Measurements from ENCODE around the gene MMP14. TPM values are rescaled to one million over a fixed set of nuclear protein-coding genes. Genes with fewer than 3 reads are reported as not detected.

Gene MMP14
- total and polyA plus RNA-seq, 2 of the 13 experiments (the other 11 are each of a cell fraction or from before 2014, with no cell fraction given), result 5.2 to 9.8 TPM

Small RNAs within 50 kb of the gene (small RNA-seq; reads per million reads assigned to genes)
- 0 reads per million in 3 experiments for gene RF00019 (ENCODE audit: insufficient read depth in 2 of 3, insufficient read length in 3 of 3, low read depth in 2 of 3, low replicate concordance in 1 of 3)

Other genes starting within 250 kb of the MMP14 start
- gene DAD1, start 247.4 kb upstream of the MMP14 start, total RNA-seq (2016; rRNA removed; fragmentation: Illumina TruSeq; extraction: Trizol), result 385 and 558 TPM in 2 replicates
- gene DAD1, start 247.4 kb upstream of the MMP14 start, polyA plus RNA-seq (2011; rRNA removed), result 508 and 626 TPM in 2 replicates
- gene ABHD4, start 238.3 kb upstream of the MMP14 start, total RNA-seq (2016; rRNA removed; fragmentation: Illumina TruSeq; extraction: Trizol), result 16.1 and 22.8 TPM in 2 replicates
- 47.5 and 48.1 TPM in 2 replicates for gene ABHD4, start 238.3 kb upstream of the MMP14 start, polyA plus RNA-seq (2011; rRNA removed)
- not detected in 2 replicates for gene OR6J1, start 192.2 kb upstream of the MMP14 start, total RNA-seq (2016; rRNA removed; fragmentation: Illumina TruSeq; extraction: Trizol)
- not detected in 2 replicates for gene OR6J1, start 192.2 kb upstream of the MMP14 start, polyA plus RNA-seq (2011; rRNA removed)
- gene OXA1L, start 69.9 kb upstream of the MMP14 start, total RNA-seq (2016; rRNA removed; fragmentation: Illumina TruSeq; extraction: Trizol), result 216 and 230 TPM in 2 replicates
- 559 and 589 TPM in 2 replicates for gene OXA1L, start 69.9 kb upstream of the MMP14 start, polyA plus RNA-seq (2011; rRNA removed)
- gene SLC7A7, start 21.1 kb upstream of the MMP14 start, total RNA-seq (2016; rRNA removed; fragmentation: Illumina TruSeq; extraction: Trizol), result 0.07 and 0.13 TPM in 2 replicates
- gene SLC7A7, start 21.1 kb upstream of the MMP14 start, polyA plus RNA-seq (2011; rRNA removed), result 0.63 and 1.1 TPM in 2 replicates
- gene MRPL52, start 6.7 kb upstream of the MMP14 start, total RNA-seq (2016; rRNA removed; fragmentation: Illumina TruSeq; extraction: Trizol), result 329 and 420 TPM in 2 replicates
- gene MRPL52, start 6.7 kb upstream of the MMP14 start, polyA plus RNA-seq (2011; rRNA removed), result 118 and 123 TPM in 2 replicates
- 8.6 and 16.9 TPM in 2 replicates for gene LRP10, start 35.2 kb downstream of the MMP14 start, total RNA-seq (2016; rRNA removed; fragmentation: Illumina TruSeq; extraction: Trizol)
- 45.2 and 80.6 TPM in 2 replicates for gene LRP10, start 35.2 kb downstream of the MMP14 start, polyA plus RNA-seq (2011; rRNA removed)
- not detected in 2 replicates for gene REM2, start 46.6 kb downstream of the MMP14 start, total RNA-seq (2016; rRNA removed; fragmentation: Illumina TruSeq; extraction: Trizol)
- gene REM2, start 46.6 kb downstream of the MMP14 start, polyA plus RNA-seq (2011; rRNA removed), result 0.20 and 0.31 TPM in 2 replicates
- 0.52 and 1.5 TPM in 2 replicates for gene RBM23, start 82.6 kb downstream of the MMP14 start, total RNA-seq (2016; rRNA removed; fragmentation: Illumina TruSeq; extraction: Trizol)
- 2.1 and 2.9 TPM in 2 replicates for gene RBM23, start 82.6 kb downstream of the MMP14 start, polyA plus RNA-seq (2011; rRNA removed)
- 210 and 289 TPM in 2 replicates for gene PRMT5, start 92.8 kb downstream of the MMP14 start, total RNA-seq (2016; rRNA removed; fragmentation: Illumina TruSeq; extraction: Trizol)
- gene PRMT5, start 92.8 kb downstream of the MMP14 start, polyA plus RNA-seq (2011; rRNA removed), result 329 and 354 TPM in 2 replicates
- gene HAUS4, start 120.5 kb downstream of the MMP14 start, total RNA-seq (2016; rRNA removed; fragmentation: Illumina TruSeq; extraction: Trizol), result 130 and 141 TPM in 2 replicates
- gene HAUS4, start 120.5 kb downstream of the MMP14 start, polyA plus RNA-seq (2011; rRNA removed), result 64.7 and 74.4 TPM in 2 replicates
- gene AJUBA, start 146.0 kb downstream of the MMP14 start, total RNA-seq (2016; rRNA removed; fragmentation: Illumina TruSeq; extraction: Trizol), result 109 and 157 TPM in 2 replicates
- gene AJUBA, start 146.0 kb downstream of the MMP14 start, polyA plus RNA-seq (2011; rRNA removed), result 241 and 315 TPM in 2 replicates
- 10.8 and 11.4 TPM in 2 replicates for gene C14orf93, start 173.6 kb downstream of the MMP14 start, total RNA-seq (2016; rRNA removed; fragmentation: Illumina TruSeq; extraction: Trizol)
- 19.8 and 22.5 TPM in 2 replicates for gene C14orf93, start 173.6 kb downstream of the MMP14 start, polyA plus RNA-seq (2011; rRNA removed)
- gene PSMB5, start 198.3 kb downstream of the MMP14 start, total RNA-seq (2016; rRNA removed; fragmentation: Illumina TruSeq; extraction: Trizol), result 871 and 1,316 TPM in 2 replicates
- 566 and 705 TPM in 2 replicates for gene PSMB5, start 198.3 kb downstream of the MMP14 start, polyA plus RNA-seq (2011; rRNA removed)
- not detected in 2 replicates for gene PSMB11, start 205.6 kb downstream of the MMP14 start, total RNA-seq (2016; rRNA removed; fragmentation: Illumina TruSeq; extraction: Trizol)
- not detected in 2 replicates for gene PSMB11, start 205.6 kb downstream of the MMP14 start, polyA plus RNA-seq (2011; rRNA removed)
- 0.41 and 0.69 TPM in 2 replicates for gene CDH24, start 220.9 kb downstream of the MMP14 start, total RNA-seq (2016; rRNA removed; fragmentation: Illumina TruSeq; extraction: Trizol)
- gene CDH24, start 220.9 kb downstream of the MMP14 start, polyA plus RNA-seq (2011; rRNA removed), result 0.99 and 1.2 TPM in 2 replicates